HG02852 (cell line): ENCODE results near the gene CAPSL.
A peak's percentile ranks its signal among the peaks of the same experiment; 100 is the strongest.
"Not testable (repeated sequence)": the region's sequence is repeated elsewhere in the genome, so short reads cannot be mapped to it uniquely, and the experiment has no call there.

Source experiments
- ATAC-seq: cut with Tn5 transposase; IDR thresholded peaks from one replicate; pipeline ENCODE4 v1.9.1; 2021; ENCODE audit warnings: mild to moderate bottlenecking, moderate library complexity; ENCODE audit not compliant: unreplicated experiment

The CAPSL gene

DNA sequence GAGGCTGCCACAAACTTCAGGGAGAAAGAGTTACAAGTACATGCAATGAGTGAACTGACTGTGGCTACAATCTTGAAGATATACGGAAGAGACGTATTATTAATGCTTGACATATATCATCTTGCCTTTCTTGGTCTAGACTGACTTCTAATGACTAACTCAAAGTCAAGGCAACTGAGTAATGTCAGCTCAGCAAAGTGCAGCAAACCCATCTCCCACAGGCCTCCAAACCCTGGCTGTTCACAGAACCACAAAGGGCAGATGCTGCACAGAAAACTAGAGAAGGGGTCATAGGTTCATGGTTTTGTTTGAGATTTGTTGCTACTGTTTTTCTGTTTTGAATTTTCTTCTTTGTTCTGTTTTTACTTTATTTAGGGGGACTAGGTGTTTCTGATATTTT lies 60.8 kb downstream of the CAPSL start:
- ATAC-seq: no peak

DNA sequence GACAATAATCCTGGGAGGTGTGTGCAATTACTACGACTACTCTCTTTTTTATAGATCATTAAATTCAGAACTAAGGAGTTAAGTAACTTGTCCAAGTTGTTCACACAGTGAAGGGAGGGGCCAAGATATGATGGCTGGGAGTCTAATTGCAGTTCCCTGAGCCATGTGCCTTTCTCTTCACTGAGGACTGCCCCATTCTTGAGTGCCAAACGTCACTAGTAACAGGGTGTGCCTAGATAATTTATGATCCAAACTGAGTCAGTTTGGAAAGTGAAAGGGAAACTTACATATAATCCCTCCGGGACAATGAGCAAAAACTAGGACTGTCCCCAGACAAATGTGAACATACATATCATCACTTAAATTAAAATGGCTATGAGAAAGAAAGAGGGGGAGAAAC lies 61.5 kb downstream of the CAPSL start:
- ATAC-seq: no peak

DNA sequence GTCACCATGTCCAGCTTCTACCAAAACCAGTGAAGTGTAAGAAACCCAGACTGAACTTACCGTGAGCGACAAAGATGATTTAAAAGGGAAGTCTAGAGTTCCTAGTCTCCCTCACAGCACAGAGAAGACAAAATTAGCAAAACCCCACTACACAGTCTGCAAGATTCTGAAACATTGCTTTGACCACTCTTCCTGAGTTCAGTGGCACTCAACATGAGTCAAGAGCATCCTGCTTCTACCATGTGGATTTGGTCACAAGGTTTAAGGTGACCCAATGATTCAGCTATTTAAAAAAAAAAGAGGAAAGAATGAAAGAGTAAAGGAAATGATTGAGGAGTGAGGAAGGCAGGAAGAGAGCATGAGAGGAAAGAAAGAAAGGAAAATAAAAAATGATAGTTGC lies 62.0 kb downstream of the CAPSL start:
- peak; percentile 69 for ATAC-seq

DNA sequence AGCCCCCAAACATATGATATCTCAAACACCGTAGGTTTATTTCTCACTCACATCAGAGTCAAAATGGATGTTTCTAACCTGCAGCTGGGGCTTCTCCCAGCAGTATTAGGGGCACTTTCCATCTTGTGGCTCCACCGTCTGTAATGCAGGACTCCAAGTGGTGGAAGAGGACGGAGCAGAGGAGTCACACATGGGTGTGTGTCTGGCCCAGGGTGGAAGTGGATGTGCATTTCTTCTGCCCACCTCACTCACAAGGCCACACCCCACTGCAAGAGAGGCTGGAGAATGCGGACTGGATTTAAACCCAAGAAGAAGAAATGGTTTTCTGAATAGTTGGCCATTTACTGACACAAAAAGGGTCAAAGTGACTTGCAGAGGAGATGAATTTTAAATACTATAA lies 67.8 kb downstream of the CAPSL start:
- ATAC-seq: no peak

DNA sequence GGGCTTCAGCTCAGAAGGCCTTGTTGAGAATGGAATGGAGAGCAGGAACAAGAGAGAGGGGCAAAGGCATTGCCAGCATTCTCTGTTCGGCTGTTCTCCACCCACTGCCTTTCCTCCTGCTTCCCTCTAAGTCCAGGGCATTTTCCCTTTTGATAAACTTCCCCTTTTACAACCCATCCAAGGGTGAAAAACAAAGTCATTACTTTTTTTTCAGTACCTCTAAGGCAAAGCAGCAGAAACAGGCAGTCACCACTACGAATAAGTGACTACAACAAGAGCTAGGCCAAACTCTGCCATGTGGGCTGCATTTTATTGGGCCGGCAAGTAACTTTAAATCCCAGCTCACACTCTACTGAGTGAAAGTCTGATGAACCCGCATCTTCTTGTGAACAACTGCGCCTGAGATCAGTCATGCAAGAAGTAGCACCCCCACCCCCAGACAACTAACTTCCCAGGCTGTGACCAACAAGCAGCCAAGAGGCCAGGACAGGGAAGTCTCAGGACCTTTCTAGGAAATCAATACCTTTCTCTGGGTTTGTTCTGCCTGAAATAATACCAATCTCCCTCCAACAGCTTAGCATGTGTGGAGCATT lies 68.6 kb downstream of the CAPSL start:
- ATAC-seq: no peak

DNA sequence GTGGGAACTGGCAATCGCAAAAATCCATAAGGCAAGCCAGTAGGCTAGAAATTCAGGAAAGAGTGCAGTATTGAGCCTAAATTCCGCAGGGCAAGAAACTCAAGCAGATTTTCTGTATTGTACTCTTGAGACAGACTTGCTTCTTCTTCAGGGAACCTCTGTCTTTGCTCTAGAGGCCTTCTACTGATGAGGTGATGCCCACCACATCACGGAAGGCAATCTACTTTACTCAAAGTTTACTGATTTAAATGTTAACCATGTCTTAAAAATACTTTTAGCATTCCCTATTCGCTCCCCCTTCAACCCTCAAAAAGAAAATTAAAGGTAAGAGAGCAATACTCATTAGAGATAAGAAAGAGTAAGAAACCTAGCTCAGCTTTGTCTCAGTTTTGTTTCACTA lies 70.4 kb downstream of the CAPSL start:
- no peak for ATAC-seq

DNA sequence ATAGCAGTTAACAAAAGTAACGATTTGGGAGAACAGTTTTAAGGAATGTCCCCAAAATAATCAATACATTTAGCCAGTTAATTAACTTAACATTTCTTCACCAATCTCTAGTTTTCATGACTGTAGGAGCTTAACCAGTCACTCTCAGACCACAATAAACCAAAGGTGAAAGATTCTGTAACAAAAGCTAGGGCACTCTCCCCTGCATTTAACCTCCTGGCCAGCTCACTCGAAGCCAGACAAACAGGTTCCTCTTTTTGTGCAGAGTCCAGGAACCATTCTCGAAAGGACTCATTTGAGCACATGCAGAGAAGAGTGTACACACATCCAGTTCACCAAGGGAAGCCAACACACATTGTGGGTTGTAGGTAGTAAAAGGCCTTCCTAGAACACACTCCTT lies 75.3 kb downstream of the CAPSL start:
- ATAC-seq: peak; percentile 75

DNA sequence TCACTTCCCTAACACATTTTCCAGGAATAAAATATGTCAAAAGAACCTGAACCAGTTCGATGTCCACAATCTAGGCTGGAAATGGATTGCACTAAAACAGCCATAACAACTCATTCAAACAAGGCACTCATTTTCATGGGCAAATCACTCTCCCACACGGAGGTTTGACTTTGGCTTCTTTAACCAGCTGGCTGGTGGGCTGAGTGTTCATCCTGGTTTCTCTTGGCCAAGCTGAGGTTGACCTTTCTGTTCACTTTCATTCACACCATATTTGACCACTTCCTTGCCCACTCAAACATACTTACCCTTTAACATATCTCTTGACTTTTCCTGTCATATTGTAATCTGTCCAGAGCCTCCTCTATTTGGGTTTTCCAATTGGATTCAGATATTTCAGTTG lies 76.3 kb downstream of the CAPSL start:
- no peak for ATAC-seq

DNA sequence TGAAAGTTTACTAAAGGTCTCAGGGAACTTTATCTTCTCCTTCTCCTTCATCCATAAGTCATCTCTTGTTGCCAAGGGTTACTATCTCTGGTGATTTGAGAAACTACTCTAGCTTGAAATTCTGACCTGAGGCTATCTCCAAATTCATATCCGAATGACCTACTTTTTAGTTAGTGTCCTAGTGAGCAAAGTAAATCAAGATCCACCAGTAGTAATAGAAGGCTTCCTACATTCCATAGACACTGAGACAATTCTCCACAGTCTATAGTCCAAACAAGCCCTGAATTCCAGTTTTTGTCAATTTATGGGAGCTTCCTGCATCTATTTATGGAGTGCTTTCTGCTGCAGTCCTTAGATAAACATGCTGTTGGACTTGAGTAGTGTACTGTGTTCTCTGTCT lies 76.7 kb downstream of the CAPSL start:
- no peak for ATAC-seq

DNA sequence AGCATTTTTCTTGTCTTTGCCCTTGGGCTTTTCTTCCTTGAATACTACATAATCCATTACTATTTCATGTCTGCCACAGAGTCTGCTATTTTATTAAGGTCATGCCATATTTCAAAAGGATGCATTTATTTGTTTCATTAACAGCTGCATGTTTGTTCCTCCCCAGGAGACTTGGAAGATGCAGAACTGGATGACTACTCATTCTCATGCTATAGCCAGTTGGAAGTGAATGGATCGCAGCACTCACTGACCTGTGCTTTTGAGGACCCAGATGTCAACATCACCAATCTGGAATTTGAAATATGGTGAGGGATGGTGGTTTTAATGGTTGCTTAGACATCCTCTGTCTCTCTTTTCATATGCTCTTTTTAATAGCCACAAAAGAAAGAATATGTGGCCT lies 77.7 kb downstream of the CAPSL start:
- no peak for ATAC-seq

DNA sequence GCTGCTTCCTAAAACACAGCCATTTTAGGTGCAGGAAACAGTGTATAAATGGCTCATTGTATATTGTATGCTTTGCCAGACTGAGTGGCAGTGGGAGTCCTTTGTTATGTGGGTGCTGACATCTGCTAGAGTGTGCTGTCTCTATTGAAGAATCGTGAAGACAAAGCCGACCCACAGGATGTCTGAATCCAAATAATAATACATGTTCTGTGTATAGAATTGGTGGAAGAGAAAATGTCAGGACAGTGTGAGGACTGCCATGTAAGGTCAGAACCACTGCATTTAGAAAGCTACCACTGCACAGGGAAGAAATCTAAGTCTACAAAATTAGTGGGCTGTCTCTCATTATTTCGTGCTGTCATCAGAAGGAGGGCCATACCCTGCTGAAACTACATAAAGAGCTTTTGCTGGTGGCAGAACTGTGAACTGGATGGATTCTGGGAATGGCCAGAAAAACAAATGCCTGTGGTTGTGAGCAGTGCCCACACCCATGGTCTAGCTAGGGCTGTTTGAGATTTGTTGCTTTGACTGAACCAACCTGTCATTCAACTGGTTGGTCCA lies 79.2 kb downstream of the CAPSL start:
- no peak for ATAC-seq

DNA sequence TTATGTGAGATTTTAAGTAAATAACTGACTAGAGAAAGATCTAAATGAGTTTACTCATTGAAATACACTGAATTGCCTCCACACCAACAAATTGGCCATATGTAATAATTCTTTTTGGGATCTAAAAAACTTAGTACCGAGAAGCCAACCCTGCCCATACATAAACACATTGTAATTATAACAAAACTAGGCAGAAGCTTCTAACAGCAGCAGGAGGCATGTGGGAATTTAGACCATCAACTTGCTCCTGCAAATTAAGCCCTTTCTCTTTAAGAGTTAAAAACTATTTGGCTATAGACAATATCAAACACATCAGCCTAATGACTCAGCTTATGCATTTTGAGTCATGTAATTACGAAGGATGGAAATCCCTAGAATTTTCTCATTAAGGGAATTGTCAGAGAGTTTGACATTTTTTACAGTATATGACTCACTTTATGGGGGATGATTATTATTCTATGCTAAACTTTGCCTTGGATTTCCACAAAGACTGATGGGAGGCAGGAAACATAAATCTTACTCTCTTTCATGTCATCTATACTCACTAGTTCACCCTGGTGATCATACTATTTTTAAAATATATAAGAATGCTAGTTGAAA lies 80.7 kb downstream of the CAPSL start:
- no peak for ATAC-seq

DNA sequence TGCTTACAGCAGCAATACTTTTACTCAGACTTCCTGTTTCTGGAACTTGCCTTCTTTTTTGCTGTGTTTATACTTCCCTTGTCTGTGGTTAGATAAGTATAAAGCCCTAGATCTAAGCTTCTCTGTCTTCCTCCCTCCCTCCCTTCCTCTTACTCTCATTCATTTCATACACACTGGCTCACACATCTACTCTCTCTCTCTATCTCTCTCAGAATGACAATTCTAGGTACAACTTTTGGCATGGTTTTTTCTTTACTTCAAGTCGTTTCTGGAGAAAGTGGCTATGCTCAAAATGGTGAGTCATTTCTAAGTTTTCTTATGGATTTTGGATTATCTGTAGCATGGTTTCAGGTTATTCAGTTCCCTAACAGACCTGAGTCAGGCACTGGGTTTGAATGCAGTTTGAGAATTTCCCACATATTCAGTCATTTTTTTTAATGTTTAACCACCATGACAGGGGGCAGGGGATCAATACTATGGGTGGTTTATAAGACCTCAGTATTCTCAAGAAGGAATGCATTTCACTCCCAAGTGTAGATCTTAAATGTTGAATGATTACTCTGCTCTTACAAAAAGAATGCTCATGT lies 81.6 kb downstream of the CAPSL start, which contains the start of gene IL7R:
Gene IL7R (plus strand): TSS at position 127 of the 587 bp plus-strand sequence. CDS start 87 bp downstream, at position 214.
- ATAC-seq: peak; percentile 40

DNA sequence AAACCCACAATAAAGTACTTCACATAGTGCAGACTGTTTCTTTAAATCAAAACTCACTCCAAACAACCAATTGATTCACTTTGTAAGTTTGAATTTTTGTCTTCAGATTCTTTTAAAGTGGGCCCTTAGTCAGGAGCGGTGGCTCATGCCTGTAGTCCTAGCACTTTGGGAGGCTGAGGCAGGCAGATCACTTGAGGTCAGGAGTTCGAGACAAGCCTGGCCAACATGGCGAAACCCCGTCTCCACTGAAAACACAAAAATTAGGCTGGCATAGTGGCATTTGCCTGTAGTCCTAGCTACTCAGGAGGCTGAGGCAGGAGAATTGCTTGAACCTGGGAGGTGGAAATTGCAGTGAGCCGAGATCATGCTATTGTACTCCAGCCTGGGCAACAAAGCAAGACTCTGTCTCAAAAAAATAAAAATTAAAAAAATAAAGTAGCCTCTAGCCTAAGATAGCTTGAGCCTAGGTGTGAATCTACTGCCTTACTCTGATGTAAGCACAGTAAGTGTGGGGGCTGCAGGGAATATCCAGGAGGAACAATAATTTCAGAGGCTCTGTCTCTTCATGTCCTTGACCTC lies 82.1 kb downstream of the CAPSL start:
- ATAC-seq: not testable (repeated sequence)

DNA sequence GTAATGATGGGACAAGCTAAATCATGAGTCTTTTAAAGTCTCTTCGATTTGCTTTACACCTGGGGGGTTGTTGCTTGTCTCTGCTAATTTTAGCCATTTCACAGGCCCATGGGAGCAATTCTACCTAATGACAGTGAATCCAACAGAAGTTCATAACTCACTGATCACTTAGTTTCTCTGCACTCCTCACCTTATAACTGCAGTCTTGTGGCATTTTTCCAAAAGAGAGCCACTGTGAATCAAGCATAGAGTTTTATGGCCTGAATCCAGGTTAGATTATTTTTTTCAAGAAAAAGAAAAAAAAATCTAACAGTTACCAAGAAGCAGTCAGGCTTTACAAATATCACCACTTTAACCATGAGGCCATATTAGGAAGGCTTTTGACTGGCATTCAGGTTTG lies 83.2 kb downstream of the CAPSL start:
- no peak for ATAC-seq
